ENCODE results near the gene ADAMTS17. TPM values are rescaled to one million over a fixed set of nuclear protein-coding genes. Genes with fewer than 3 reads are reported as not detected.

ADAMTS17 gene
- total and polyA plus RNA-seq, 3 donors from 2014 or later, result 6.8 to 17.8 (median 12.4) TPM

DNA sequence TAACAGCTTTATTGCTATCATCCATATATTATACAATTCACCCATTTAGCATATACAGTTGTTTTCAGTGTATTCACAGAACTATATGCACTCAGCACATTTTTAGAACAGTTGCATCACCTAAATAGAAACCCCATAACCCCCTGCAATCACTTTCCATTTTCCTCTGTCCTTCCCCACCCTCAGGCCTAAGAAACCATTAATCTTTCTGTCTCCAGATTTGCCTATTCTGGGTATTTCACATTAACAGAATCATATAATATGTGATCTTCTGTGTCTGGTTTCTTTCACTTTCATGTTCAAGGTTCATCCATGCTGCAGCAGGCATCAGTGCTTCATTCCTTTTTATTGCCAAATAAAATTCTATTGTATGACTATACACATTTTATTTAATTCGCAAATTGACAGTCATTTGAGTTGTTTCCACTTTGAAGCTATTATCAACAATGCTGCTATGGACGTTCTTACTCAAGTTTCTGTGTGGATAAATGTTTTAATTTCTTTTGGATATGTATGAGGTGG, 39.8 kb downstream of the ADAMTS17 start:
- TF ChIP-seq, protein P1, sequence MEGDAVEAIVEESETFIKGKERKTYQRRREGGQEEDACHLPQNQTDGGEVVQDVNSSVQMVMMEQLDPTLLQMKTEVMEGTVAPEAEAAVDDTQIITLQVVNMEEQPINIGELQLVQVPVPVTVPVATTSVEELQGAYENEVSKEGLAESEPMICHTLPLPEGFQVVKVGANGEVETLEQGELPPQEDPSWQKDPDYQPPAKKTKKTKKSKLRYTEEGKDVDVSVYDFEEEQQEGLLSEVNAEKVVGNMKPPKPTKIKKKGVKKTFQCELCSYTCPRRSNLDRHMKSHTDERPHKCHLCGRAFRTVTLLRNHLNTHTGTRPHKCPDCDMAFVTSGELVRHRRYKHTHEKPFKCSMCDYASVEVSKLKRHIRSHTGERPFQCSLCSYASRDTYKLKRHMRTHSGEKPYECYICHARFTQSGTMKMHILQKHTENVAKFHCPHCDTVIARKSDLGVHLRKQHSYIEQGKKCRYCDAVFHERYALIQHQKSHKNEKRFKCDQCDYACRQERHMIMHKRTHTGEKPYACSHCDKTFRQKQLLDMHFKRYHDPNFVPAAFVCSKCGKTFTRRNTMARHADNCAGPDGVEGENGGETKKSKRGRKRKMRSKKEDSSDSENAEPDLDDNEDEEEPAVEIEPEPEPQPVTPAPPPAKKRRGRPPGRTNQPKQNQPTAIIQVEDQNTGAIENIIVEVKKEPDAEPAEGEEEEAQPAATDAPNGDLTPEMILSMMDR (IDR thresholded peaks at IDR 0.05), result no peak
- TF ChIP-seq POLR2A (IDR thresholded peaks at IDR 0.05), result no peak
- Histone ChIP-seq H3K36me3 (ENCODE audit: low read depth, missing control alignments) (no peaks in the 10 kb centered on the region), H3K4me1 (no peaks in the 10 kb centered on the region), H3K4me3 (no peak overlapping the region), H3K9me3 (no peaks in the 10 kb centered on the region), H3K27me3 (no peaks in the 10 kb centered on the region), H3K27ac (no peak overlapping the region)
- WGBS, 2 donors, result 78 to 80% methylated on average over 2 of the region's 2 CpGs
- DNase-seq, result no peak
- intact Hi-C loops (cut with DNase I; ENCODE audit: low total_unique reads), result no loop called here

DNA sequence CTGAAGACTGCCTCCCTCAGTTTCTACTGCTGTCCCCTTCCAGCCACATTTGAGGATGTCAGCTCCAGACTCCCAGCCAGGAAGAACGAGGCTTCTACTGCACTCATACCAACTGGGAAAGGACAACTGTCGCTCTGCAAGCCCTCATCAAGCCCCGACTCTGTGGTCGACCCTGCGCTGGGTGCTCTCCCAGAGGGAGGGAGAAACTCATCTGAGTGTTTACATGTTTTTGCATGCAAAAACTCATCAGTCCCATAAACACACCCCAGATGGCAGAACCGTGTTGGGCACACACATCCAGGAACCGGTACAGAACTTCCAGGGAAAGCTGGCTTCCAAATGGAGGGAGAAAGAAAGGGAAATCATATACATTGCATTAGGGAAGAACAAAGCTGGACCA, 43.5 kb downstream of the ADAMTS17 start:
- Histone ChIP-seq H3K27me3 (no peaks in the 10 kb centered on the region), H3K27ac (no peak overlapping the region), H3K36me3 (ENCODE audit: low read depth, missing control alignments) (no peaks in the 10 kb centered on the region), H3K4me3 (no peak overlapping the region), H3K4me1 (no peaks in the 10 kb centered on the region), H3K9me3 (no peaks in the 10 kb centered on the region)
- no peak for DNase-seq
- intact Hi-C loops (cut with DNase I; ENCODE audit: low total_unique reads), result no loop called here
- WGBS, 2 donors, result 89 to 94% methylated on average over 7 of the region's 7 CpGs
- no peak for TF ChIP-seq POLR2A (IDR thresholded peaks at IDR 0.05)
- TF ChIP-seq, protein P1 (IDR thresholded peaks at IDR 0.05), result no peak

DNA sequence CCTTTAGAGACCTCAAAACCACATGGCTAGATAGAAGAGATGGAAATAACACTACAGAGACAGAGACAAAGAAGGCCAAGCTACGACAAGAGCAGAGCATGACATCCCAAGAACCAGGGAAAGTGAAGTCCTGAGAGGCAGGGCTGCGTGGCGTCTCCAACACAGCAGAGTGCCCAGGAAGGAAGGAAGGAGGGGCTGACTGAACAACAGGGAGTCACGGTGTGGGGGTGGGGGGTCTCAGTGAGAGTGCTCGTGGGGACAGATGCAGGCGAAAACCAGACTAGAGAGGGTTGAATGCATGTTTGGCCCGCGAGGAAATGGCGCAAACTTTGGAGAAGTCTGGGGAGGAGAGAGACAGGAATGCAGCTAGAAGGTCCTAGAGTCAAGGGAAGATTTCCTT, 44.0 kb downstream of the ADAMTS17 start:
- DNase-seq, result no peak
- TF ChIP-seq, protein P1 (IDR thresholded peaks at IDR 0.05), result no peak
- TF ChIP-seq POLR2A (IDR thresholded peaks at IDR 0.05), result no peak
- no peaks in the 10 kb centered on the region for H3K36me3 ChIP-seq (ENCODE audit: low read depth, missing control alignments)
- WGBS, 2 donors, result 78 to 80% methylated on average over 9 of the region's 9 CpGs
- no peak overlapping the region for H3K27ac ChIP-seq
- H3K4me3 ChIP-seq, result no peak overlapping the region
- no peaks in the 10 kb centered on the region for H3K9me3 ChIP-seq
- H3K27me3 ChIP-seq, result no peaks in the 10 kb centered on the region
- H3K4me1 ChIP-seq, result no peaks in the 10 kb centered on the region
- intact Hi-C loops (cut with DNase I; ENCODE audit: low total_unique reads), result no loop called here

DNA sequence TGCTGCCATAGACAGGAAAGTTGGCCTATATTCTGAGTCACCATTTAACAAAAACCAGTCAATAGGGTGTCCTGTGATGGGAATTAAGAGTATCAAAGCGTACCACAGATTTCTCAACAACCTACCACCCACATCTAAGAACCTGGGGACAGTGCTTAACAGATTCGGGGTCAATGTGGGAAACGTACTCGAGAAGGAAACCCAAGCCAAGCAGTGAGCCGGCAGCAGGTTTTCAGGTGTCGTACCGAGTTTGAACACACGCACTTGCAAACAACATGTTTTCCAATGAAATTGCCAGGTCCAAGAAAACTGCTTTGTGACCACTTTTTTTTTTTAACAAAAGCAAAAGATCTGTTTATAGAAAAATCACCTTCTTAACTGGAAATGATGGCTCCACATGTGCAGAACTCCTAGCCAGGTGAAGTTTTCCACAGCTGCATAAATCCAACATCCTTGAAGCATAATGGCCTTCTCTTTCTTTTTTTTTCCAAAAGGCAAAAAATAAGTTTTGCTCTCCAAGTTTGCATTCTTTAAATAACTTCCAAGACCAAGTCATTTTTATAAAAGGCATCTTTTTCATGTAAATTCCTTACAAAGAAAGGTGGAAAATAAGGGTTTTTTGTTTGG, 45.7 kb downstream of the ADAMTS17 start:
- H3K27ac ChIP-seq, result no peak overlapping the region

More for the DNA sequence above, 45.7 kb downstream of the ADAMTS17 start:
- 84 to 92% methylated on average over 8 of the region's 8 CpGs for WGBS, 2 donors
- intact Hi-C loops (cut with DNase I; ENCODE audit: low total_unique reads), result no loop called here
- no peak overlapping the region for H3K4me3 ChIP-seq
- TF ChIP-seq, protein P1 (IDR thresholded peaks at IDR 0.05), result no peak
- no peak for TF ChIP-seq POLR2A (IDR thresholded peaks at IDR 0.05)
- no peaks in the 10 kb centered on the region for H3K9me3 ChIP-seq
- no peaks in the 10 kb centered on the region for H3K36me3 ChIP-seq (ENCODE audit: low read depth, missing control alignments)
- no peaks in the 10 kb centered on the region for H3K27me3 ChIP-seq
- DNase-seq, result no peak
- H3K4me1 ChIP-seq, result no peaks in the 10 kb centered on the region

Data from testis (tissue), 3 donors.